GM19438 (cell line): ENCODE data around the gene HSPA12B.
A peak's percentile ranks its signal among the peaks of the same experiment; 100 is the strongest.

Source experiments
- ATAC-seq: cut with Tn5 transposase; IDR thresholded peaks from one replicate; pipeline ENCODE4 v1.9.1; 2021; ENCODE audit warnings: low read depth; ENCODE audit not compliant: unreplicated experiment

HSPA12B gene

GRCh38 chr20:3763671-3764601 lies 31.5 kb downstream of the HSPA12B start:
- ATAC-seq: no peak

GRCh38 chr20:3764659-3765058 lies 32.2 kb downstream of the HSPA12B start:
- ATAC-seq: no peak

- no peak for ATAC-seq
Measured at GRCh38 chr20:3765171-3765882, 32.8 kb downstream of the HSPA12B start.

- no peak for ATAC-seq
Measured at GRCh38 chr20:3766422-3767109, 34.1 kb downstream of the HSPA12B start.

DNA sequence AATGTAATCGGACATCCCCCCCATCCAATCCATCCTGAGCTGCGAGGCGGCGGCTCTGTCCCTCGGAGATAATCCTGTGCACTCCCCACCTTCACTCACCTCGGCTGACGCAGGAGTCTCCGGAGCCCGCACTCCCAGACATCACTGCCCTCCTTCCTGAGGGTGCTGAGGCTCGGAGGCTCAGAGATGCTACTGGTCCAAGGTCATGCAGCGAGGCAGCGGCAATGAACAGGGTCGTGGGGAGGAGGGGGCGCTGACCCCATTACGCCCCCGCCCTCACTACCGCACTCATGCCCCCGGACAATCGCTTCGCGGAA lies 34.6 kb downstream of the HSPA12B start:
- ATAC-seq: no peak

- peak; percentile 91 for ATAC-seq
Measured at GRCh38 chr20:3767427-3768341, 35.2 kb downstream of the HSPA12B start, which contains the start of gene ADISSP. Gene ADISSP (minus strand): TSS chr20:3767753. CDS start chr20:3760100, 7,653 bp downstream.

- ATAC-seq: peak; percentile 32
Measured at GRCh38 chr20:3768342-3769130, 36.1 kb downstream of the HSPA12B start.

GRCh38 chr20:3771552-3772058 lies 39.1 kb downstream of the HSPA12B start:
- no peak for ATAC-seq

GRCh38 chr20:3775457-3776108 lies 43.1 kb downstream of the HSPA12B start:
- no peak for ATAC-seq

DNA sequence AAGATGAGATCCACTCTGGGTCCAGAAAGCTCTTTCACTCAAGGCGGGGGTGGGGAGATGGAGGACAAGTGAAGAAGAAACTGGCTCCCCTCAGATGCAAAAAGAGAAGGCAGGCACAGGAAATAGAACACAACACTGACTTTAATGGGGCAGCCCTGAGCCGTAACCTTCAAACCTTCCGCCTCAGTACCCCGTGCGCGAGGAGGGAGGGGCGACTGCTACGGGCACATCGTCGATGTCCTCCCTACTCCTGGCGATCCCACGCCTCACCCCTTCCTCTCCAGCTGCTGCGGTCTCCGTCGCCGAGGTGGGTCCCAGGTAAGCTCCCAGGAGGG lies 44.9 kb downstream of the HSPA12B start:
- ATAC-seq: no peak

- no peak for ATAC-seq
Measured at GRCh38 chr20:3777716-3778629, 45.5 kb downstream of the HSPA12B start.

DNA sequence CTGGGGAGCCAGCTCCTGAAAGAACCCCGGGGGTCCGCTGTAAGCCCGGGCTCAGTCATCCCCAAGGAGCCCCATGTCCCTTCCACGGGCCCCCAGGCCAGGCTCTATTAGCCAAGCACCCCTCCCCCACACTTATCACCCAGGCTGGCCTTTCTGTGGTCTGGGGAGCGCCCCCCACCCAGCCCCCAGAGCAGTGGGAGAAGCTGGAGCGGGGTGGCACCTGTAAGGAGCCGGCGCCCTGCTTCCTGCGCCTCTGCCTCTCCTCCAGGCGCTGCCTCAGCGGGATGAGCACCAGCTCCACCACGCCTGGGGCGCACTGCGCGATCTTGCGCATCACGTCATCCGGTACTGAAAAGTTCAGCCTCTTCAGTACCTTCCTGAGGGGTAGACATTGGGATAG lies 46.5 kb downstream of the HSPA12B start:
- ATAC-seq: no peak

DNA sequence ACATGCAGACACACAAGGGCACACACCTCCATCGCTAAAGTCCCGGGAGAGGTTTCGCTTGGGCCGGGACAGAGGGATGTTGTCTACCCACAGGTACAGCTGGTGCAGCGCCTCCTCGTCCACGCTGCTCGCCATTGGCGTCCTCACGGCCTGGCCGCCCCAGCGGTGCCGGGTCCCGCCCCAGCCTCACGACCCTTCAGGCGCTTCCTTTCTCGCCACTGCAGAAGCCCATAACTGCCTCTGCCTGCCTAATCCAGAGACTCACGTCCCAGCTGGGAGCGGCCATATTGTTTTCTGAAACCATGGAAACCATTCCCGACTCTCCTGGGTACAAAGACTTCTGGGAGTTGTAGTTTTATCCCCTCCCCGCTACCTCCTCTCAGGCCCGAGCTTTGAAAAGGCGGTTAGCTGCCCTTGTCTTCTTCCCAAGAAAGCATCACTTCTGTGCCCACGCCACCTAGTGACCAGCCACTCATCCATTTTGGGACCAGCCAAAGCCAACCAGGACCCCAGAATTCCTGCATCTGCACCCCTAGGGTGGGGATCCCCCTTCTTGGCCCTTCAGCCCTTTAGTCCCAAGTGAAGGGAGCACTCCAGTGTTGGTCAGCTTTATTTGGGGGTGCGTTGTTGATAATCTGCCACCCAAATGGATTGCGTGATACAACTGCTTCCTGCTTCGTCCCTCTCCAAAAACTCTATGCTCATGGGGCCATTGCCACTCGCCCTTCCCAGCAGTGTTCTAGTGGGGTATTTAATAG lies 48.8 kb downstream of the HSPA12B start, which contains the start of gene SPEF1:
SPEF1 (minus strand) TSS at position 296 of the 758 bp plus-strand sequence; CDS start at position 135, 161 bp downstream.
- peak; percentile 63 for ATAC-seq

GRCh38 chr20:3782597-3782996 lies 50.1 kb downstream of the HSPA12B start:
- ATAC-seq: no peak

- ATAC-seq: no peak
Measured at GRCh38 chr20:3783068-3783489, 50.6 kb downstream of the HSPA12B start.

- no peak for ATAC-seq
Measured at GRCh38 chr20:3783511-3784195, 51.2 kb downstream of the HSPA12B start.
